NOMO-1 treated with DMSO at 0.1 percent for 48 hours (cell line): Measurements from ENCODE around the gene ABCA7.

Experiments used
- DNase-seq: peaks from one replicate; lab custom pipeline; 2025; ENCODE audit not compliant: unreplicated experiment; lab: John Stamatoyannopoulos, UW

The ABCA7 gene

DNA sequence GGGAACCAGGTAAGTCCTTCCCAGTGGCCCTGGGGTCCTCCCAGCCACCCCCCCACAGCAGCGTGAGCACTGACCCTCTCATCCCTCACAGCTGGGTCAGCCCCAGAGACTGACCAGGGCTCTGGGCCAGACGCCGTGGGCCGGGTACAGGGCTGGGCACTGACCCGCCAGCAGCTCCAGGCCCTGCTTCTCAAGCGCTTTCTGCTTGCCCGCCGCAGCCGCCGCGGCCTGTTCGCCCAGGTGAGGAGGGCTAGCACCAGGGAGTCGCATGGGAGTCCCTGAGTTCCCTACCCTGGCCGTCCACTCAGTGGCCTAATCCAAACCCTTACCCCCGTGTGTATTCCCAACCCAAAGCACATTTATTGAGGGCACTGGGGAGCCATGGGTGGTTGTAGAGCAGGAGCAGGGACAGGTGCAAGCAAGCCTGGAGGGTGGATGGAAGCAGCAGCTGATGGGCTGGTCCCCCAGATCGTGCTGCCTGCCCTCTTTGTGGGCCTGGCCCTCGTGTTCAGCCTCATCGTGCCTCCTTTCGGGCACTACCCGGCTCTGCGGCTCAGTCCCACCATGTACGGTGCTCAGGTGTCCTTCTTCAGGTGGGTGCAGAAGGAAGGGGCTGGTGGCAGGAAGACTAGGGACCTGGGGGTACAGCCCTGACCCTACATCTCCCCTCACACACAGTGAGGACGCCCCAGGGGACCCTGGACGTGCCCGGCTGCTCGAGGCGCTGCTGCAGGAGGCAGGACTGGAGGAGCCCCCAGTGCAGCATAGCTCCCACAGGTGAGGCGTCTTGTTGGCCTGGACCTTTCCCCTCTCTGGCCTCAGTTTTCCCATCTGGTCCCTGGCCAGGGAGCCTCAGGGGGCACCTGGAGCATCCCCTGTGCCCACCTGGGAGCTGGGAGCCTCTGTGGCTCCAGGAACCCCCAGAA is 14.5 kb downstream of the ABCA7 start:
- DNase-seq, result no peak

DNA sequence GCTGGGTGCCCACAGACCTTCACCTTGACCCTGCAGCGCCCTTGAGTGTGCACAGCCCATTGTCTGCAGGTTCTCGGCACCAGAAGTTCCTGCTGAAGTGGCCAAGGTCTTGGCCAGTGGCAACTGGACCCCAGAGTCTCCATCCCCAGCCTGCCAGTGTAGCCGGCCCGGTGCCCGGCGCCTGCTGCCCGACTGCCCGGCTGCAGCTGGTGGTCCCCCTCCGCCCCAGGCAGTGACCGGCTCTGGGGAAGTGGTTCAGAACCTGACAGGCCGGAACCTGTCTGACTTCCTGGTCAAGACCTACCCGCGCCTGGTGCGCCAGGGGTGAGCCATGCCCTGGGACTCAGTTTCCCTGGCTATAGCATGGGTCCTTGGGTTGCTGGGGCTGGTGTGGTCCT is 15.1 kb downstream of the ABCA7 start:
- DNase-seq, result no peak

DNA sequence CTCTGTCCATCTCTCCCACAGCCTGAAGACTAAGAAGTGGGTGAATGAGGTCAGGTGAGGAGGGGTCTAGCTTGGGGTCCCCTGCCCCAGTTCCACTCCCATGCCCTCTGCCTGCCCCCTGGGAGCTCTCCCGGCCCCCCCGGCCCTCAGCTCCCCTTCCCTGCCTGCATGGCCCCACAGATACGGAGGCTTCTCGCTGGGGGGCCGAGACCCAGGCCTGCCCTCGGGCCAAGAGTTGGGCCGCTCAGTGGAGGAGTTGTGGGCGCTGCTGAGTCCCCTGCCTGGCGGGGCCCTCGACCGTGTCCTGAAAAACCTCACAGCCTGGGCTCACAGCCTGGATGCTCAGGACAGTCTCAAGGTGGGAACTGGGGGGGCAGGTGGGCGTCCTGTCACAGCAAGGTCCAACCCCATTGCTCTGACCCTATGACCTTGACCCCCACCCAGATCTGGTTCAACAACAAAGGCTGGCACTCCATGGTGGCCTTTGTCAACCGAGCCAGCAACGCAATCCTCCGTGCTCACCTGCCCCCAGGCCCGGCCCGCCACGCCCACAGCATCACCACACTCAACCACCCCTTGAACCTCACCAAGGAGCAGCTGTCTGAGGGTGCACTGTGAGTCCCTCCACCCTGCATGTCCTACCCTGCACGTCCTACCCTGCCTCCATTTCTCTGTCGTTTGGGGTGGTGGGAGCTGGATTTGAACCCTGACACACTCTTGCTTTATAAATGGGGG is 16.1 kb downstream of the ABCA7 start:
- DNase-seq, result no peak

DNA sequence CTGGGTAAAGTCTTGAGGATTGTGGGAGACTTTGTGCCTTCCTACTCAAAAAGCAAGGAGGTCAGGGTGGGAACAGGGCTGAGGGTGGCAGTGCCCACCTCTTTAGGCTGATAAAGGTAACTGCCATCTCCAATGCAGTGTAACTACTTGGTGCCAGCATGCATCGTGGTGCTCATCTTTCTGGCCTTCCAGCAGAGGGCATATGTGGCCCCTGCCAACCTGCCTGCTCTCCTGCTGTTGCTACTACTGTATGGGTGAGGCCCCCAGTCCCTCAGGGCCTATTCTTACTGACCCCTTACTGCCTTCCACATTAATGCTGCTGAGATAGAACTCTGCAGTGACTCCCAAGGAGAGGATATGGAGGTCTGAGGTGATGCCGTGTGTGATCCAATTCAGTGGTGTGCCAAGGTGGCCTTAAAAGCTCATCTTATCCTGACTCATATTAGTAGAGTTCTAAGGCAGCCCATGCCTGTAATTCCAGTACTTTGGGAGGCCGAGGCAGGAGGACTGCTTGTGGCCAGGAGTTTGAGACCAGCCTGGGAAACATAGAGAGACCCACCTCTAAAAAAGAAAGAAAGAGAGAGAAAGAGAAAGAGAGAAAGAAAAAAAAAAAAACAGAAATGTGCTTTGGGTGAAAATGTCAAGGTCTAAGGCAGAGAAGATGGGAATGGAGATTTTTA is 17.4 kb downstream of the ABCA7 start:
- no peak for DNase-seq

DNA sequence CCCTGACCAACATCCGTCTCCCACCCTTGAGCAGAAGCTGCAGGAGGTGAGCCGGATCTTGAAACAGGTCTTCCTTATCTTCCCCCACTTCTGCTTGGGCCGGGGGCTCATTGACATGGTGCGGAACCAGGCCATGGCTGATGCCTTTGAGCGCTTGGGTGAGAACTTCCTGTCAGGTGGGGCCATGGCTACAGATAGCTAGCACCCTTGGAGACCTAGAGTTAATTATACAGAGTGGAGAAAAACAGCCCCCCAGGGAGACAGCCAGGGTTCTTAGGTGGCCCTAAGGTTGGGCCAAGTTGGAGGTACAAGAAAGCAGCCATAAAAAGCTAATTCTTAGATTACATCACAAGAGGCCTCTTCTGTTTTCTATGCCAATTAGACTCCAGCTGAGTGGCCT is 18.2 kb downstream of the ABCA7 start:
- DNase-seq, result no peak

DNA sequence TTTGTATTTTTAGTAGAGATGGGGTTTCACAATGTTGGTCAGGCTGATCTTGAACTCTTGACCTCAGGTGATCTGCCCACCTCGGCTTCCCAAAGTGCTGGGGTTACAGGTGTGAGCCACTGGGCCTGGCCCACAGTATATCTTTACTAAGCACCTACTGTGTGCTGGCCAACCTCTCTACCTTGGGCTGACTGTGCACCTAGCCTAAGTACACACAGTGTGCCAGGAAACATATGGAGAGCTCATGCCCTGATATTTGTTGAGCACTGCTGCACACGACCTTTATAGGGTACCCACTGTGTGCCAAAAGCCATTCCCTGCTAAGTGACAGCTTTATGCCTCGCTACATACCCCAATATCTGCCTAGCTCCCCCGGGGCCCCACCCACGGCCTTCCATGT is 20.8 kb downstream of the ABCA7 start:
- DNase-seq, result no peak

DNA sequence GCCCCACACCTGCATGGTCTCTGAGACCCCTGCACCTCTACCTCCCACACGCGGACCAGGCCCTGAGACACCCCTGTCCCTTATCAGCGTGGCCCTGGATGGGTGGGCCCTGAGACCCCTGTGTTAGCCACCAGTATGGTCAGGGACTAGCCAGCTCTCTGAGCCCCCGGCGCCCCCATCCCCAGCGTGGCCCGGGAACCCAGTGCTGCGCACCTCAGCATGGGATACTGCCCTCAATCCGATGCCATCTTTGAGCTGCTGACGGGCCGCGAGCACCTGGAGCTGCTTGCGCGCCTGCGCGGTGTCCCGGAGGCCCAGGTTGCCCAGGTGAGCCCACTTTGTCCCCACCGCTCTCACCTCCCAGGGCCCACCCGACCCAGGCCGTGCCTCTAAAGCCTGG is 22.1 kb downstream of the ABCA7 start:
- DNase-seq, result no peak

DNA sequence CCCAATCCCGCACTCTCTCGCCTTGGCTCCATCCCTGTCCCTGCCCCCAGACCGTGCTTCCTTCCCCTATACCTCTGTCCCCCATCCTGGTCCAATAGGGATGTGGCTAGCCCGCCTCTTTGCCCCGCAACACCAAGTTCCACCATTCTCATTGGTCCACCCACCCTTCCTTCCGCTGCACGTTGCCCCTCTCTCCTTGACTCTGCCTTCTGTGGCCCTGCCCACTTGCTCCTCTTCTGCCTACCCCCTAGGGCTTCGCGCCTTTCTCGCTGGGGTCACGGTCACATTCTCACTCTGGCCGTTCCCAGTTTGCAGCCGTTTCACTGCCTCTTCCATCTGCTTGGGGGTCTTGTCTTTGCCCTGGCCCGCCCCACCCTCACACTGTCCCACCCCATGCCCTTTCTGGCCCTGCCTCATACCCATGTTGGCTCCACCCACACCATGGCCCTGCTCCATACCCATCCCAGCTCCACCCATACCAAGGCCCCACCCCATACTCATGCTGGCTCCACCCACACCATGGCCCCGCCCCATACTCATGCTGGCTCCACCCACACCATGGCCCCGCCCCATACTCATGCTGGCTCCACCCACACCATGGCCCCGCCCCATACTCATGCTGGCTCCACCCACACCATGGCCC is 22.6 kb downstream of the ABCA7 start:
- no peak for DNase-seq

DNA sequence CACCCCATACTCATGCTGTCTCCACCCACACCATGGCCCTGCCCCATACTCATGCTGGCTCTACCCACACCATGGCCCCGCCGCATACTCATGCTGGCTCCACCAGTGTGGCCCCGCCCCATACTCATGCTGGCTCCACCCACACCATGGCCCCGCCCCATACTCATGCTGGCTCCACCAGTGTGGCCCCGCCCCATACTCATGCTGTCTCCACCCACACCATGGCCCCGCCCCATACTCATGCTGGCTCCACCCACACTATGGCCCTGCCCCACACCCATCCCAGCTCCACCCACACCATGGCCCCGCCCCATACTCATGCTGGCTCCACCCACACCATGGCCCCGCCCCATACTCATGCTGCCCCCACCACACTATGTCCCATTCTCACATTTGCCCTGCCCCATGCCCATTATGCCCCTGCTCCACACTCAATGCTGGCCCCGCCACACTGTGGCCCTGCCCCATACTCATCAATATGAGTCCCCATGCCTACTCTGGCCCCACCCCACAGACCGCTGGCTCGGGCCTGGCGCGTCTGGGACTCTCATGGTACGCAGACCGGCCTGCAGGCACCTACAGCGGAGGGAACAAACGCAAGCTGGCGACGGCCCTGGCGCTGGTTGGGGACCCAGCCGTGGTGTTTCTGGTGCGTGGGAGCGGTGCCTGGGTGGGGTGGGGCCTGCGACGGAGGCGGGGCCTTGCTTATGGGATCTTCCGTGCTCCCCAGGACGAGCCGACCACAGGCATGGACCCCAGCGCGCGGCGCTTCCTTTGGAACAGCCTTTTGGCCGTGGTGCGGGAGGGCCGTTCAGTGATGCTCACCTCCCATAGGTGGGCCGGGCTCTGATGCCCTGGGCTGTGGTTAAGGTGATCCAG is 23.4 kb downstream of the ABCA7 start:
- DNase-seq, result no peak

DNA sequence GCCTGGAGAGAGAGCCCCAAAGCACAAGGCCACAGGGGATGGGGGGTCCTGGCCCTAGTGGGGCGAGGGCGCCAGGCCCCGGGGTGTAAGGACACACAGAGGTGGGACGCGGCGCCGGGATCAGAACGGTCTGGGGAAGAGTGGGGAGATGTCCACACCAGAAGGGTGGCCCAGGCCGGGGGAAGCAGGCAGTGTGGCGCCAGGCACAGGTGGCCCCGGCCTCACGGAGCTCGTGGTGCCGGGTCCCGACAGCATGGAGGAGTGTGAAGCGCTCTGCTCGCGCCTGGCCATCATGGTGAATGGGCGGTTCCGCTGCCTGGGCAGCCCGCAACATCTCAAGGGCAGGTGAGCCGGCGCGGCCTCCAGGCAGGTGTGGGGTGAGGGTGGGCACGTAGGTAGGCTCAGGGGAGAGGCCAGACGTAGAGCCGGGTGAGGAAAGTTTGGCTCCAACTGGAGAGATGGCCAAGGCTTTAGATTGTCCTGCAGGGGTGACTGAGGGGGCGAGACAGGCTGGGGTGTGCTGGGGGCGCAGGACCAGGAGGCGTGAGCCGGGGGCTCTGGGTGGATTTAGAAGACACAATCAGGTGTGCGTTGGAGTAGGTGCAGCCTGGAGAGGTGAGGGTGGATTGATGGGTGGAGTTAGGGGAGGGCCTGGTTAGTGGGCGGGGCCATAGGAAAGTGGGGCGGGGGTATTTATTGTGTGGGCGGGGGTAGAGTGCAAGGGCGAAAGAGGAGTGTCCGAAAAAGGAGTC is 24.2 kb downstream of the ABCA7 start:
- DNase-seq, result no peak

DNA sequence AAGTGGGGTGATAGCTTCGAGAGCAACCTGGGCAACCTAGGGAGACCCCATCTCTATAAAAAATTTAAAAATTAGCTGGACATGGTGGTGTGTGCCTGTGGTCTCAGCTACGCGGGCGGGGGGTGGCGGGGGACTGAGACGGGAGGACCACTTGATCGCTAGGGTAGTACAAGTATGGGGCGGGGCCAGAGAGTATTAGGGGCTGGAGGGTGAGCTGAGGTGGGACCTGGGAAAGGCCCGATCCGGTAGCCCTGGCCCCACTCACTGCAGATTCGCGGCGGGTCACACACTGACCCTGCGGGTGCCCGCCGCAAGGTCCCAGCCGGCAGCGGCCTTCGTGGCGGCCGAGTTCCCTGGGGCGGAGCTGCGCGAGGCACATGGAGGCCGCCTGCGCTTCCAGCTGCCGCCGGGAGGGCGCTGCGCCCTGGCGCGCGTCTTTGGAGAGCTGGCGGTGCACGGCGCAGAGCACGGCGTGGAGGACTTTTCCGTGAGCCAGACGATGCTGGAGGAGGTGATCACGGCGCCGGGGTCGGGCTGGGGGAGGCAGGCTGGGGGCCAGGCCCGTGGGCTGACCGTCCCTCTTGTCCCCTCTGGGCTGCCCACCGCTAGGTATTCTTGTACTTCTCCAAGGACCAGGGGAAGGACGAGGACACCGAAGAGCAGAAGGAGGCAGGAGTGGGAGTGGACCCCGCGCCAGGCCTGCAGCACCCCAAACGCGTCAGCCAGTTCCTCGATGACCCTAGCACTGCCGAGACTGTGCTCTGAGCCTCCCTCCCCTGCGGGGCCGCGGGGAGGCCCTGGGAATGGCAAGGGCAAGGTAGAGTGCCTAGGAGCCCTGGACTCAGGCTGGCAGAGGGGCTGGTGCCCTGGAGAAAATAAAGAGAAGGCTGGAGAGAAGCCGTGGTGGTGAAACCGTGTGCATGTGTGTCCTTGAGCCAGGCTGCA is 25.0 kb downstream of the ABCA7 start:
- DNase-seq, result peak; percentile 68

DNA sequence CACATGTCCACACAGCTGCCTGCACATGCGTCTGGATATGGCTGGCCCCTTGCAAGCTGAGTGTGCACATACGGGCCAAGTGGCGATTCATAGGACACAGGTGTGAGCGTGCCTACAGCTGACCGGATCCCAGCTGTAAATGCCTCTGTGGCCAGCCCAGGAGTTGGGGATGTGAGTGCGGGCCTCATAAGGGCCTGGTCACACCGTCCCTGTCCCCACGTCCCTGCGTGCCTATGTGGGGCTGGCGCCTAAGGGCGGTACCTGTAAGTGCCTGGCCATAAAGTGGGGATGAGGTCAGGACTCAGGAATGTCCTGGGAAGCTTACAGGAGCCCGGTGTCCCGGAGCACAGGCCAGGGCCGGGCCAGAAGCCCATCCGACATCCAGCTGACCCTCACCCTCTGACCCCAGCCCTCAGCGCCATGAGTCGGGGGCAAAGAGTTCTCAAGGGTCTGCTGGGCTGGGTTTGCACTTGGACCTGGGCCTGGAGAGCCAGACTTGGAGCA is 25.8 kb downstream of the ABCA7 start:
- DNase-seq, result no peak

DNA sequence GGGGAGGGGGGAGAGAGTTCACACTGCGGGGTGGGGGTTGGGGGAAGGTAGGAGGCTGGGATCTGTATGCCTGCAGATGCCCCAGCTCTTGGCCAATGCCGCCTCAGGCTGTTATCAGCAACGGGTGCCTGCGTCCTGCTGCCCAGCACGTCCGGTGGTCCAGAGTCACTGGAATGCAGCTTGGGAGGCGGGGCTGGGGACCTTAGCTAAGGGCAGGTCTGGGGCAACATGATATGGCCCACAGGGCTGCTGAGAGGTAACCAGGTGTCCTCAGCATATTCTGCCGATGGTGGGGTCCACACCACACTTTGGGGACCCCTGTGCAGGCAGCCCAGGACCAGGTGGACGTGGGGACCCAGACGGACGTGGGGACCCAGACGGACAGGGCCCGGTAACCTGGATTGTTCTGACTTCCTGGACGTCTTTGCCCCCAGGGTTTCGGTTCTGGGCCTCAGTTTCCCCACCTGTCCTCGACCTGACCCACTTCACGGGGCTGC is 26.4 kb downstream of the ABCA7 start:
- no peak for DNase-seq

DNA sequence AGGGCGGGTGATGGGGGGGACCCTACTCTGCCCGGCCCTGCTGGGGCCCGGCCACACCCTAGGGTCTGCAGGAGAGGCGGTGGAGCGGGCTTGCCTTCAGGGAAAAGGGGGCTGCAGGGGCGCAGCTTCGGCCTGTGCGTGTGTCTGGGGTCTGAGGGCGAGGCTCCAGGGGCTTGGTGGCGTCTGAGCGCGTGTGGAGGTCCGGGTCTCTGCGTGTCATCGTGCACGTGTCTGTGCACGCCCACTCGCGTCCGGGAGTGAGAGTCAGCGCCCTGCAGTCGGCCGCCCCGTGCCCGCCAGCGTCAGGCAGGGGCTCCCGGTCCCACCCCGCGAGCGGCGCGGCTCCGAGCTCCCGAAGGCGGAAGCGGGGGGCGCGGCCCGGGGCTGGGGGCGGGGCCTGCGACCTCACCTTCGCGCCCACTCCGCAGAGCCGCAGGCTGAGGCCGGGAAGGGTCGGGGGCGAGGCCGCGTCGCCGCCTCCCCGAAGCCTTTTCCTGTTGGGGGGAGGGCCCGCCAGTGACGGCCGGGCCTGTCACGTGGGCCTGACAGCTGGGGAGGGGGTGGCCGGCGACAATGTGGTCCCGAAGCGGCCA is 26.9 kb downstream of the ABCA7 start, which contains the start of gene ARHGAP45:
ARHGAP45 (plus strand) TSS at position 420 of the 593 bp plus-strand sequence. CDS start 239 bp downstream, outside the sequence.
- peak; percentile 50 for DNase-seq

DNA sequence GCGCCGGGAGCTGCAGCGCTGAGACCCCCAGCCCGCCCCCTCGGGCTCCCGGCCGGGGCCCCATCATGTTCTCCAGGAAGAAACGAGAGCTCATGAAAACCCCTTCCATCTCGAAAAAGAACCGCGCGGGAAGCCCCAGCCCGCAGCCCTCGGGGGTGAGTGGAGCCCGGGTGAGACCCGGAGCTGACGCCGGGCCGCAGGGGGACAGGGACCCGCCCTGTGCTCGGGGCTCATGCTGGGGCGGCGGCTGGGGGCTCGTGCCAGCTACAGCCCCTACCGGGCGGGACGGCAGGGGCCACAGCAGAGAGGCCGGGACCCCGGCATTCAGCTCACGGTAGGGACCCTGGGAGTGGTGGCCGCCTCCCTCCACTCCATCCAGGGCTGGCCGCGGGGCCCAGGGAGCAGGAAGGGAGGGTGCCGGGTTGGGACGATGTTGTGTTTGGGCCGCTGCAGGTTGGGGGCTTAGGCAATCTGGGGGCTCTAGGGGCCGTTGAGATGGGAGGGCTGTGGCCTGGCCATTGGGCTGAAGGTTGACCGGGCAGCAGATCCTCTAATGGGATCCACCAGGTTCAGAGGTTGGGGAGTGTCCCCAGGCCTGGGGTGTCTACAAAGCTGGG is 27.5 kb downstream of the ABCA7 start:
- DNase-seq, result peak; percentile 30

DNA sequence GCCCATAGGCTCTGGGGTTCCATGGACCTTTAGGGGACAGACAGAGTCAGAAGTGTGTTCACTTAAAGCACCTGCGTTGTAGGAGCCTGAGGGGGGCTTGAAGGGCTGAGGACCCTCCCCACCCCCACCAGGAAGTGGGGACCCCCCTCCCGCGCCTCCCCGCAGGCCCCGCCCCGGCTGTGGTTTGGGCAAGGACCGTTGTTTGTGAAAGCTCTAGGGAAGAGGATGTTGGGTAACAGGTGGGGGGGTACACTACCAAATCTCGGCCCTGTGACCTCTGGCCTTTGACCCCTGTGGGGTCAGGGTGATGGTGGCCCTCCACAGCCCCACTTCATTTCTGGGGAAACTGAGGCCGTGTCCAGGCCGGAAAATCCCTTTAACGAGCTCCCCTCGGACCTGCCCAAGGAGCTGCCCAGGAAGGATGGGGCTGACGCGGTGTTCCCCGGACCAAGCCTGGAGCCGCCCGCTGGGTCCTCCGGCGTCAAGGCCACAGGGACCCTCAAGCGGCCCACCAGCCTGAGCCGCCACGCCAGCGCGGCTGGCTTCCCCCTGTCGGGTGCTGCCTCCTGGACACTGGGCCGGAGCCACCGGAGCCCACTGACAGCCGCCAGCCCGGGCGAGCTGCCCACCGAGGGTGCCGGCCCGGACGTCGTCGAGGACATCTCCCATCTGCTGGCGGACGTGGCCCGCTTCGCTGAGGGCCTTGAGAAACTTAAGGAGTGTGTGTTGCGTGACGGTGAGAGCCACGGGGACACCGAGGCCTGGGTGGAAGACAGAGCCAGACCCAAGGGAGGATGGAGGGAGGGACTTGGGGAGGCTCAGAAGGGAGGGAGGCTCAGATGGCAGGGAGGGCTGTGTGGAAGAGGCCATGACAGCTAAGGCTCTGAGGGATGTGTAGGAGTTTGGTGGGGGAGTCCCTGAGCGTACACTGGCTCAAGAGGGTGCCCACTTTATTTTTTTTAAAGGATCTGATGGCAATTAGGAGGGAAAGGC is 28.4 kb downstream of the ABCA7 start:
- DNase-seq, result peak; percentile 67
